ENCODE results near the gene YWHAH. TPM values are rescaled to one million over a fixed set of nuclear protein-coding genes. Genes with fewer than 3 reads are reported as not detected.

The YWHAH gene
- total and polyA plus RNA-seq, 9 of the 15 experiments (the other 6 are each of a cell fraction or from before 2014, with no cell fraction given), result 32.0 to 177 (median 114) TPM

- TF ChIP-seq SOX6 (IDR thresholded peaks at IDR 0.05) (peak; percentile 63; the same call in 1 of the 2 replicates), HBP1 (CRISPR knock-in tag; IDR thresholded peaks at IDR 0.05) (no peak), DPF2 (IDR thresholded peaks at IDR 0.05) (peak; percentile 36; the same call in 1 of the 2 replicates), TAF7 (tag; IDR thresholded peaks at IDR 0.05) (no peak), ZNF830 (CRISPR knock-in tag; IDR thresholded peaks at IDR 0.05) (no peak), HOXB6 (CRISPR knock-in tag; IDR thresholded peaks at IDR 0.05; ENCODE audit: borderline replicate concordance) (no peak), SP1 (CRISPR knock-in tag; IDR thresholded peaks at IDR 0.05) (no peak), HCFC1 (IDR thresholded peaks at IDR 0.05; ENCODE audit: low read depth, low read length) (no peak), ZNF717 (CRISPR knock-in tag; IDR thresholded peaks at IDR 0.05) (no peak), CREB1 (IDR thresholded peaks at IDR 0.05) (no peak), CREB1 (CRISPR knock-in tag; IDR thresholded peaks at IDR 0.05) (no peak), BCL6 (CRISPR knock-in tag; IDR thresholded peaks at IDR 0.05) (no peak), CBFA2T3 (IDR thresholded peaks at IDR 0.05) (peak; percentile 71), ZNF707 (CRISPR knock-in tag; conservative IDR thresholded peaks at IDR 0.05) (no peak), SRSF1 (IDR thresholded peaks at IDR 0.05; ENCODE audit: low read depth, low read length) (no peak), STAT6 (CRISPR knock-in tag; IDR thresholded peaks at IDR 0.05) (no peak), SUPT5H (IDR thresholded peaks at IDR 0.05) (no peak), POLR2H (tag; IDR thresholded peaks at IDR 0.05; ENCODE audit: low read depth) (no peak), NFRKB (IDR thresholded peaks at IDR 0.05; ENCODE audit: low read depth) (no peak), ZNF592 (IDR thresholded peaks at IDR 0.05) (no peak), MCM3 (IDR thresholded peaks at IDR 0.05) (no peak), BDP1 (IDR thresholded peaks at IDR 0.05; ENCODE audit: insufficient read depth, insufficient read length) (no peak), ZNF77 (CRISPR knock-in tag; IDR thresholded peaks at IDR 0.05) (no peak), NFATC3 (IDR thresholded peaks at IDR 0.05) (no peak), MAFG (tag; conservative IDR thresholded peaks at IDR 0.05) (no peak)
Observed at GRCh38 chr22:31911565-31912406, 32.5 kb upstream of the YWHAH start (continued).
